Activated T-cell treated with anti-CD3 and anti-CD28 coated beads, Interleukin-2, amount 50 U/mL, for 24 hours (primary cell): ENCODE measurements around the gene B3GNT8.
"Not testable (repeated sequence)": the region's sequence is repeated elsewhere in the genome, so short reads cannot be mapped to it uniquely, and the experiment has no call there.

Experiments used
- DNase-seq: peaks from one replicate; pipeline ENCODE4 v3.0.0-alpha.2; 2020
- H3K27ac Mint-ChIP-seq: 2 replicates; pipeline ENCODE4 v1.8.0; 2020; ENCODE audit warnings: mild to moderate bottlenecking, mixed read lengths
- H3K27me3 Mint-ChIP-seq: 2 replicates; pipeline ENCODE4 v1.8.0; 2020; ENCODE audit warnings: mixed read lengths
- H3K36me3 Mint-ChIP-seq: 2 replicates; pipeline ENCODE4 v1.8.0; 2020; ENCODE audit warnings: low read depth, mixed read lengths
- H3K4me1 Mint-ChIP-seq: 2 replicates; pipeline ENCODE4 v1.8.0; 2020; ENCODE audit warnings: low read depth, mixed read lengths
- H3K4me3 Mint-ChIP-seq: 2 replicates; pipeline ENCODE4 v1.8.0; 2020; ENCODE audit warnings: mild to moderate bottlenecking, moderate library complexity, mixed read lengths
- H3K9me3 Mint-ChIP-seq: 2 replicates; pipeline ENCODE4 v1.8.0; 2020; ENCODE audit warnings: mixed read lengths

Gene B3GNT8

GRCh38 chr19:41399091-41399490 lies 28.1 kb downstream of the B3GNT8 start:
- H3K27me3 Mint-ChIP-seq: no peaks in the 10 kb centered on the region
- H3K27ac Mint-ChIP-seq: peak overlapping the region; percentile 100
- peaks cover 46% of the 10 kb centered on the region for H3K4me1 Mint-ChIP-seq
- peak overlapping the region; percentile 99 for H3K4me3 Mint-ChIP-seq
- H3K36me3 Mint-ChIP-seq: peaks cover 39% of the 10 kb centered on the region
- no peaks in the 10 kb centered on the region for H3K9me3 Mint-ChIP-seq
- no peak for DNase-seq

GRCh38 chr19:41398598-41398997 lies 28.6 kb downstream of the B3GNT8 start:
- Mint-ChIP-seq H3K36me3 (peaks cover 44% of the 10 kb centered on the region), H3K27ac (peak overlapping the region; percentile 100), H3K4me3 (peak overlapping the region; percentile 99), H3K9me3 (no peaks in the 10 kb centered on the region), H3K27me3 (no peaks in the 10 kb centered on the region), H3K4me1 (peaks cover 47% of the 10 kb centered on the region)
- DNase-seq: no peak

GRCh38 chr19:41398050-41398418 lies 29.1 kb downstream of the B3GNT8 start:
- Mint-ChIP-seq H3K36me3 (peaks cover 46% of the 10 kb centered on the region), H3K27me3 (no peaks in the 10 kb centered on the region), H3K4me3 (peak overlapping the region; percentile 99), H3K4me1 (peaks cover 44% of the 10 kb centered on the region), H3K27ac (peak overlapping the region; percentile 100), H3K9me3 (no peaks in the 10 kb centered on the region)
- no peak for DNase-seq

GRCh38 chr19:41397086-41398049 lies 29.8 kb downstream of the B3GNT8 start, which contains the start of the genes BCKDHA and EXOSC5:
BCKDHA (plus strand) TSS chr19:41397818; CDS start chr19:41397828, 10 bp downstream.
EXOSC5 (minus strand) TSS chr19:41397359; CDS start chr19:41397328, 31 bp downstream.
- peak; percentile 98 for DNase-seq
- Mint-ChIP-seq H3K4me1 (peaks cover 44% of the 10 kb centered on the region), H3K36me3 (peaks cover 48% of the 10 kb centered on the region), H3K27me3 (no peaks in the 10 kb centered on the region), H3K4me3 (peak within 1 kb of the TSS; percentile 99), H3K9me3 (no peaks in the 10 kb centered on the region), H3K27ac (peak within 1 kb of the TSS; percentile 100)

- no peak for DNase-seq
- H3K36me3 Mint-ChIP-seq: peaks cover 59% of the 10 kb centered on the region
- H3K9me3 Mint-ChIP-seq: no peaks in the 10 kb centered on the region
- peaks cover 35% of the 10 kb centered on the region for H3K4me1 Mint-ChIP-seq
- peak overlapping the region; percentile 79 for H3K27ac Mint-ChIP-seq
- H3K4me3 Mint-ChIP-seq: peak overlapping the region; percentile 99
- H3K27me3 Mint-ChIP-seq: no peaks in the 10 kb centered on the region
Measured at GRCh38 chr19:41395355-41395754, 31.8 kb downstream of the B3GNT8 start.

- H3K36me3 Mint-ChIP-seq: peaks cover 73% of the 10 kb centered on the region
- H3K4me1 Mint-ChIP-seq: peaks cover 18% of the 10 kb centered on the region
- H3K4me3 Mint-ChIP-seq: no peak overlapping the region
- no peaks in the 10 kb centered on the region for H3K27me3 Mint-ChIP-seq
- no peaks in the 10 kb centered on the region for H3K9me3 Mint-ChIP-seq
- H3K27ac Mint-ChIP-seq: no peak overlapping the region
- no peak for DNase-seq
Measured at GRCh38 chr19:41392775-41393174, 34.4 kb downstream of the B3GNT8 start.

GRCh38 chr19:41391618-41392017 lies 35.6 kb downstream of the B3GNT8 start:
- H3K27ac Mint-ChIP-seq: no peak overlapping the region
- H3K27me3 Mint-ChIP-seq: no peaks in the 10 kb centered on the region
- H3K4me1 Mint-ChIP-seq: peaks cover 15% of the 10 kb centered on the region
- peaks cover 78% of the 10 kb centered on the region for H3K36me3 Mint-ChIP-seq
- no peaks in the 10 kb centered on the region for H3K9me3 Mint-ChIP-seq
- DNase-seq: no peak
- no peak overlapping the region for H3K4me3 Mint-ChIP-seq

- no peaks in the 10 kb centered on the region for H3K4me1 Mint-ChIP-seq
Measured at GRCh38 chr19:41386442-41386841, 40.7 kb downstream of the B3GNT8 start.

GRCh38 chr19:41384351-41384750 lies 42.8 kb downstream of the B3GNT8 start:
- no peak overlapping the region for H3K4me3 Mint-ChIP-seq
- H3K27ac Mint-ChIP-seq: peak overlapping the region; percentile 44
- H3K9me3 Mint-ChIP-seq: no peaks in the 10 kb centered on the region
- peaks cover 54% of the 10 kb centered on the region for H3K36me3 Mint-ChIP-seq
- H3K27me3 Mint-ChIP-seq: no peaks in the 10 kb centered on the region
- DNase-seq: no peak
- no peaks in the 10 kb centered on the region for H3K4me1 Mint-ChIP-seq

More at GRCh38 chr19:41386442-41386841, 40.7 kb downstream of the B3GNT8 start:
- DNase-seq: no peak
- Mint-ChIP-seq H3K4me3 (no peak overlapping the region), H3K36me3 (peaks cover 74% of the 10 kb centered on the region), H3K9me3 (no peaks in the 10 kb centered on the region), H3K27me3 (no peaks in the 10 kb centered on the region), H3K27ac (peak overlapping the region; percentile 18)

- H3K36me3 Mint-ChIP-seq: peaks cover 30% of the 10 kb centered on the region
Measured at GRCh38 chr19:41381536-41381935, 45.6 kb downstream of the B3GNT8 start.

GRCh38 chr19:41377977-41378709 lies 49.0 kb downstream of the B3GNT8 start:
- Mint-ChIP-seq H3K4me1 (peaks cover 14% of the 10 kb centered on the region), H3K27me3 (no peaks in the 10 kb centered on the region), H3K27ac (peak overlapping the region; percentile 5), H3K4me3 (no peak overlapping the region), H3K36me3 (peaks cover 7% of the 10 kb centered on the region), H3K9me3 (no peaks in the 10 kb centered on the region)
- DNase-seq: no peak

More at GRCh38 chr19:41381536-41381935, 45.6 kb downstream of the B3GNT8 start:
- not testable (repeated sequence) for H3K4me3 Mint-ChIP-seq, DNase-seq, H3K9me3 Mint-ChIP-seq, H3K27me3 Mint-ChIP-seq, H3K27ac Mint-ChIP-seq, H3K4me1 Mint-ChIP-seq

GRCh38 chr19:41376998-41377365 lies 50.2 kb downstream of the B3GNT8 start:
- Mint-ChIP-seq H3K9me3 (no peaks in the 10 kb centered on the region), H3K36me3 (peaks cover 4% of the 10 kb centered on the region), H3K4me1 (peaks cover 14% of the 10 kb centered on the region), H3K27me3 (no peaks in the 10 kb centered on the region), H3K27ac (peak overlapping the region; percentile 68), H3K4me3 (peak overlapping the region; percentile 65)
- DNase-seq: peak; percentile 46

GRCh38 chr19:41376241-41376997 lies 50.8 kb downstream of the B3GNT8 start, which contains the start of gene TMEM91:
TMEM91 (plus strand) TSS chr19:41376533; CDS start chr19:41378310, 1,777 bp downstream.
- H3K27me3 Mint-ChIP-seq: no peaks in the 10 kb centered on the region
- peak; percentile 50 for DNase-seq
- peak within 1 kb of the TSS; percentile 68 for H3K27ac Mint-ChIP-seq
- H3K9me3 Mint-ChIP-seq: no peaks in the 10 kb centered on the region
- peaks cover 14% of the 10 kb centered on the region for H3K4me1 Mint-ChIP-seq
- H3K36me3 Mint-ChIP-seq: peaks cover 2% of the 10 kb centered on the region
- peak within 1 kb of the TSS; percentile 65 for H3K4me3 Mint-ChIP-seq
